Loucy (cell line): Measurements from ENCODE around the gene SAMMSON.

Source experiments
- EZH2phosphoT487 ChIP-seq: fragments of 200-600 bp; IDR thresholded peaks from 2 replicates; pipeline ENCODE4 v1.6.1; 2018; ENCODE audit warnings: antibody characterized with exemption, mild to moderate bottlenecking, moderate library complexity, borderline replicate concordance
- TF ChIP-seq, protein P1 (sequence below): fragments of 200-600 bp; sonication (generic); conservative IDR thresholded peaks from 2 replicates; pipeline ENCODE4 v1.5.1; 2014; ENCODE audit warnings: mild to moderate bottlenecking, antibody characterized with exemption, low read length

- TF ChIP-seq, protein P1, sequence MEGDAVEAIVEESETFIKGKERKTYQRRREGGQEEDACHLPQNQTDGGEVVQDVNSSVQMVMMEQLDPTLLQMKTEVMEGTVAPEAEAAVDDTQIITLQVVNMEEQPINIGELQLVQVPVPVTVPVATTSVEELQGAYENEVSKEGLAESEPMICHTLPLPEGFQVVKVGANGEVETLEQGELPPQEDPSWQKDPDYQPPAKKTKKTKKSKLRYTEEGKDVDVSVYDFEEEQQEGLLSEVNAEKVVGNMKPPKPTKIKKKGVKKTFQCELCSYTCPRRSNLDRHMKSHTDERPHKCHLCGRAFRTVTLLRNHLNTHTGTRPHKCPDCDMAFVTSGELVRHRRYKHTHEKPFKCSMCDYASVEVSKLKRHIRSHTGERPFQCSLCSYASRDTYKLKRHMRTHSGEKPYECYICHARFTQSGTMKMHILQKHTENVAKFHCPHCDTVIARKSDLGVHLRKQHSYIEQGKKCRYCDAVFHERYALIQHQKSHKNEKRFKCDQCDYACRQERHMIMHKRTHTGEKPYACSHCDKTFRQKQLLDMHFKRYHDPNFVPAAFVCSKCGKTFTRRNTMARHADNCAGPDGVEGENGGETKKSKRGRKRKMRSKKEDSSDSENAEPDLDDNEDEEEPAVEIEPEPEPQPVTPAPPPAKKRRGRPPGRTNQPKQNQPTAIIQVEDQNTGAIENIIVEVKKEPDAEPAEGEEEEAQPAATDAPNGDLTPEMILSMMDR: no peak
- TF ChIP-seq EZH2phosphoT487: no peak
These were observed 15.8 kb upstream of the SAMMSON start for GRCh38 chr3:69983546-69984265.
